HCT116 (cell line): ENCODE measurements around the gene MRPS34. TPM values are rescaled to one million over a fixed set of nuclear protein-coding genes. Genes with fewer than 3 reads are reported as not detected.

Experiments
- ATAC-seq: fragments of 200-7000 bp; cut with Tn5 transposase; 2 replicates; pipeline ENCODE4 v1.9.1; 2020; ENCODE audit warnings: mild to moderate bottlenecking, moderate library complexity
- BruUV-seq: library from RNA; stranded (reverse); fragments of 400-500 nt; replicated peaks from 2 replicates; lab custom pipeline; 2021; lab: Mats Ljungman, UMichigan
- CTCF ChIA-PET: fragments of 300-600 bp; sonication (Branson Sonifier 250); formaldehyde crosslinking; loops from one replicate; lab custom pipeline; 2021; ENCODE audit warnings: antibody characterized with exemption; lab: Charles Lee
- POLR2A ChIA-PET: fragments of 300-600, 350-600 bp; sonication (Branson Sonifier 250); formaldehyde crosslinking; loops from one replicate; lab custom pipeline; 2021; ENCODE audit warnings: antibody characterized with exemption; lab: Charles Lee
- RAD21 ChIA-PET, 2 experiments: fragments of 300-600 bp; sonication (Branson Sonifier 250); formaldehyde crosslinking; loops; one replicate each; lab custom pipeline; 2023; ENCODE audit warnings: low total read pairs in 2 of 2; ENCODE audit not compliant: uncharacterized antibody in 2 of 2, unreplicated experiment in 2 of 2, low non-redundant PET in 1 of 2; lab: Charles Lee
- DNase-seq: peaks from one replicate; pipeline ENCODE4 v3.0.0-alpha.2; 2010; ENCODE audit warnings: low read depth, low spot score
- H2AFZ ChIP-seq: fragments of 200-600 bp; shearing (Covaris generic), sonication (generic); 2 replicates; pipeline ENCODE4 v1.6.1; 2017; ENCODE audit warnings: low read depth, mixed run types, mixed read lengths, antibody characterized with exemption, low read length; ENCODE audit not compliant: poor library complexity, severe bottlenecking
- H3K27ac ChIP-seq: 2 replicates; pipeline ENCODE4 v1.5.1; 2012; ENCODE audit warnings: low read depth, low read length
- H3K27me3 ChIP-seq: fragments of 200-600 bp; sonication (generic); 2 replicates; pipeline ENCODE4 v1.6.1; 2016; ENCODE audit warnings: mixed run types, low read length, mixed read lengths; ENCODE audit not compliant: insufficient read depth
- H3K36me3 ChIP-seq, 2 experiments: fragments of 200-500 bp in 1 of 2; fragments of 200-600 bp in 1 of 2; sonication (Bioruptor generic) in 1 of 2; sonication (generic) in 1 of 2; 2 replicates each; pipeline versions ENCODE4 v1.5.1 to v1.6.1; 2014 to 2016; ENCODE audit warnings: low read length in 2 of 2, inconsistent platforms in 1 of 2, mixed read lengths in 1 of 2, mixed run types in 1 of 2; ENCODE audit not compliant: insufficient read depth in 2 of 2, control insufficient read depth in 1 of 2
- H3K4me1 ChIP-seq, 2 experiments: fragments of 200-600 bp in 1 of 2; sonication (generic) in 1 of 2; 2 replicates each; pipeline versions ENCODE4 v1.5.1 to v1.6.1; 2012 to 2017; ENCODE audit warnings: low read length in 2 of 2, inconsistent platforms in 1 of 2, mild to moderate bottlenecking in 1 of 2, mixed read lengths in 1 of 2, mixed run types in 1 of 2, moderate library complexity in 1 of 2; ENCODE audit not compliant: insufficient read depth in 2 of 2, control insufficient read depth in 1 of 2
- H3K4me2 ChIP-seq: fragments of 200-600 bp; sonication (generic); 2 replicates; pipeline ENCODE4 v1.6.1; 2017; ENCODE audit warnings: mixed run types, low read length, mixed read lengths
- H3K4me3 ChIP-seq, 2 experiments: fragments of 200-600 bp in 1 of 2; sonication (generic) in 1 of 2; replicated peaks in 1 of 2; 2 replicates each; pipeline ENCODE4 v1.5.1; 2011 to 2016; ENCODE audit warnings: low read length in 2 of 2, control low read depth in 1 of 2, low read depth in 1 of 2, mild to moderate bottlenecking in 1 of 2, mixed read lengths in 1 of 2, mixed run types in 1 of 2
- H3K79me2 ChIP-seq: fragments of 200-600 bp; sonication (generic); 2 replicates; pipeline ENCODE4 v1.6.1; 2017; ENCODE audit warnings: mild to moderate bottlenecking, mixed run types, low read length, moderate library complexity, mixed read lengths; ENCODE audit not compliant: insufficient read depth
- H3K9ac ChIP-seq: fragments of 200-600 bp; sonication (generic); 2 replicates; pipeline ENCODE4 v1.6.1; 2016; ENCODE audit warnings: low read length, mixed read lengths
- H3K9me2 ChIP-seq: fragments of 200-600 bp; sonication (generic), shearing (Covaris generic); 2 replicates; pipeline ENCODE4 v1.6.1; 2017; ENCODE audit warnings: mixed run types, mild to moderate bottlenecking, moderate library complexity; ENCODE audit not compliant: insufficient read depth
- H3K9me3 ChIP-seq, 2 experiments: fragments of 200-500 bp in 1 of 2; fragments of 200-600 bp in 1 of 2; sonication (Bioruptor generic) in 1 of 2; sonication (generic) in 1 of 2; 2 replicates each; pipeline ENCODE4 v1.6.1; 2014 to 2017; ENCODE audit warnings: low read length in 2 of 2, mixed read lengths in 2 of 2, inconsistent platforms in 1 of 2, low read depth in 1 of 2, mild to moderate bottlenecking in 1 of 2, mixed run types in 1 of 2, moderate library complexity in 1 of 2; ENCODE audit not compliant: control insufficient read depth in 1 of 2, insufficient read depth in 1 of 2
- H4K20me1 ChIP-seq: fragments of 200-600 bp; sonication (generic), shearing (Covaris generic); 2 replicates; pipeline ENCODE4 v1.6.1; 2017; ENCODE audit warnings: mixed run types, mild to moderate bottlenecking, moderate library complexity; ENCODE audit not compliant: insufficient read depth
- CEBPB ChIP-seq: IDR thresholded peaks from 2 replicates; pipeline ENCODE4 v1.6.1; 2012; ENCODE audit warnings: low read depth
- EZH2 ChIP-seq: fragments of 200-600 bp; sonication (generic); IDR thresholded peaks from 2 replicates; pipeline ENCODE4 v1.6.1; 2017; ENCODE audit warnings: antibody characterized with exemption, mixed run types
- EZH2phosphoT487 ChIP-seq: fragments of 200-600 bp; IDR thresholded peaks from 2 replicates; pipeline ENCODE4 v1.6.1; 2018; ENCODE audit warnings: antibody characterized with exemption, borderline replicate concordance
- JUND ChIP-seq: IDR thresholded peaks from 2 replicates; pipeline ENCODE4 v1.6.1; 2012
- MAX ChIP-seq: IDR thresholded peaks from 2 replicates; pipeline ENCODE4 v1.6.1; 2012
- POLR2A ChIP-seq: IDR thresholded peaks from 2 replicates; pipeline ENCODE4 v1.7.0; 2011; ENCODE audit warnings: borderline replicate concordance; ENCODE audit not compliant: insufficient read depth, insufficient read length; ENCODE audit errors: extremely low read depth
- SIN3A ChIP-seq: IDR thresholded peaks from 2 replicates; pipeline ENCODE4 v1.6.1; 2012; ENCODE audit warnings: low read depth
- SP1 ChIP-seq: IDR thresholded peaks from 2 replicates; pipeline ENCODE4 v1.6.1; 2012; ENCODE audit warnings: low read depth
- TCF7L2 ChIP-seq: IDR thresholded peaks from 2 replicates; pipeline ENCODE4 v1.7.0; 2011; ENCODE audit warnings: borderline replicate concordance, inconsistent platforms; ENCODE audit not compliant: insufficient read depth, insufficient read length; ENCODE audit errors: extremely low read depth
- ZBTB33 ChIP-seq: IDR thresholded peaks from 2 replicates; pipeline ENCODE4 v1.6.1; 2011; ENCODE audit warnings: mild to moderate bottlenecking, low read length, moderate library complexity; ENCODE audit not compliant: insufficient replicate concordance; ENCODE audit errors: extremely low read depth
- ZNF274 ChIP-seq: fragments of 200-500 bp; sonication (Bioruptor generic); IDR thresholded peaks from 2 replicates; pipeline ENCODE4 v1.6.1; 2014; ENCODE audit warnings: mild to moderate bottlenecking, low read depth, low read length, inconsistent platforms
- intact Hi-C: fragments of 100-400 bp; cut with micrococcal nuclease; formaldehyde crosslinking; loops from 2 replicates; pipeline ENCODE4 v1.10.0; 2022
- total RNA-seq: library from RNA; stranded (reverse); gene quantifications from one replicate; pipeline ENCODE4 v1.2.1, GENCODE V29; 2021; ENCODE audit not compliant: unreplicated experiment

Gene MRPS34
- total RNA-seq, 1 experiment from 2014 or later: 200 TPM

- H3K4me1 ChIP-seq: no peaks in the 10 kb centered on the region
- no TSS peak for BruUV-seq
- ChIA-PET CTCF (no interaction called here), POLR2A (no interaction called here), RAD21 (no interaction called here)
- no peaks in the 10 kb centered on the region for H3K9me3 ChIP-seq
- no peak within 1 kb of the TSS for H2AFZ ChIP-seq
- H4K20me1 ChIP-seq: no peaks in the 10 kb centered on the region
- DNase-seq (no peak), ATAC-seq (no peak)
- TF ChIP-seq ZBTB33 (no peak), CEBPB (no peak), MAX (no peak)
- H3K27me3 ChIP-seq: no peaks in the 10 kb centered on the region
- H3K4me3 ChIP-seq: no peak within 1 kb of the TSS
- intact Hi-C loops: no loop called here
- no peaks in the 10 kb centered on the region for H3K9me2 ChIP-seq
- H3K36me3 ChIP-seq: no peaks in the 10 kb centered on the region
- no peak within 1 kb of the TSS for H3K27ac ChIP-seq
- H3K9ac ChIP-seq: no peak within 1 kb of the TSS
- no peak within 1 kb of the TSS for H3K4me2 ChIP-seq
- H3K79me2 ChIP-seq: no peaks in the 10 kb centered on the region
These were observed 20.8 kb upstream of the MRPS34 start, which contains the start of gene IGFALS for GRCh38 chr16:1793578-1794220. TSS of gene IGFALS (minus strand) at chr16:1793705. CDS start at chr16:1793652, 53 bp downstream.

GRCh38 chr16:1792836-1793577 lies 20.1 kb upstream of the MRPS34 start:
- Histone ChIP-seq H4K20me1 (no peaks in the 10 kb centered on the region), H3K4me1 (no peaks in the 10 kb centered on the region), H2AFZ (no peak overlapping the region), H3K9ac (no peak overlapping the region), H3K9me3 (no peaks in the 10 kb centered on the region), H3K4me3 (no peak overlapping the region), H3K27me3 (no peaks in the 10 kb centered on the region), H3K79me2 (no peaks in the 10 kb centered on the region), H3K4me2 (no peak overlapping the region), H3K9me2 (no peaks in the 10 kb centered on the region), H3K27ac (no peak overlapping the region), H3K36me3 (no peaks in the 10 kb centered on the region; a peak in 1 of 4 replicates)
- no peak for TF ChIP-seq EZH2phosphoT487
- TF ChIP-seq SIN3A: no peak
- TF ChIP-seq POLR2A: no peak
- no peak for TF ChIP-seq SP1
- TF ChIP-seq TCF7L2: no peak
- no peak for TF ChIP-seq JUND
- TF ChIP-seq EZH2: no peak
- TF ChIP-seq ZNF274: no peak
- intact Hi-C loops: no loop called here
- ChIA-PET CTCF (no interaction called here), POLR2A (no interaction called here), RAD21 (no interaction called here)
- DNase-seq (no peak), ATAC-seq (no peak)
- no TSS peak for BruUV-seq
